H1 (cell line): ENCODE measurements around the gene VAPB. TPM values are rescaled to one million over a fixed set of nuclear protein-coding genes. Genes with fewer than 3 reads are reported as not detected.

Source experiments
- CTCF ChIA-PET: fragments of 300-600 bp; sonication (Branson Sonifier 250); formaldehyde crosslinking; loops from one replicate; lab custom pipeline; 2021; ENCODE audit not compliant: partially characterized antibody; lab: Charles Lee
- POLR2A ChIA-PET: fragments of 300-600 bp; sonication (Branson Sonifier 250); formaldehyde crosslinking; loops from one replicate; lab custom pipeline; 2021; ENCODE audit warnings: inconsistent platforms; ENCODE audit not compliant: partially characterized antibody; lab: Charles Lee
- DNase-seq, 2 experiments: peaks; one replicate each; pipeline versions ENCODE4 v3.0.0 to v3.0.0-alpha.2; 2010 to 2022; ENCODE audit warnings: low spot score in 2 of 2, low read depth in 1 of 2, mixed read lengths in 1 of 2
- FAIRE-seq: peaks from 2 replicates; lab custom pipeline; 2011; peaks lifted over from hg19 to GRCh38; lab: Jason Lieb, UNC
- H2AFZ ChIP-seq: 2 replicates; pipeline ENCODE4 v1.8.1; 2012; ENCODE audit warnings: low read length, inconsistent platforms
- H2AK5ac ChIP-seq: 2 replicates; pipeline ENCODE4 v1.6.1; 2013; ENCODE audit warnings: low read depth, low read length
- H2BK120ac ChIP-seq: replicated peaks from 2 replicates; pipeline ENCODE3; 2013; ENCODE audit warnings: low read depth, low read length, inconsistent platforms
- H2BK12ac ChIP-seq: 2 replicates; pipeline ENCODE4 v1.6.1; 2013; ENCODE audit warnings: low read depth, low read length
- H2BK15ac ChIP-seq: 2 replicates; pipeline ENCODE4 v1.6.1; 2013; ENCODE audit warnings: low read length
- H2BK20ac ChIP-seq: 2 replicates; pipeline ENCODE4 v1.6.1; 2013; ENCODE audit warnings: low read length
- H2BK5ac ChIP-seq: 2 replicates; pipeline ENCODE4 v1.6.1; 2013; ENCODE audit warnings: low read depth, low read length
- H3K14ac ChIP-seq: 2 replicates; pipeline ENCODE4 v1.6.1; 2013; ENCODE audit warnings: inconsistent platforms; ENCODE audit not compliant: insufficient read length
- H3K18ac ChIP-seq: 2 replicates; pipeline ENCODE4 v1.6.1; 2013; ENCODE audit warnings: low read length; ENCODE audit errors: extremely low read depth
- H3K23ac ChIP-seq: 2 replicates; pipeline ENCODE4 v1.6.1; 2013; ENCODE audit warnings: inconsistent platforms; ENCODE audit not compliant: insufficient read length
- H3K23me2 ChIP-seq: 2 replicates; pipeline ENCODE4 v1.6.1; 2013; ENCODE audit warnings: low read depth, low read length
- H3K27ac ChIP-seq: 2 replicates; pipeline ENCODE4 v1.6.1; 2011; ENCODE audit warnings: low read depth, low read length, inconsistent platforms
- H3K27me3 ChIP-seq, 4 experiments: replicated peaks in 1 of 4; 1 replicate in 1 of 4; 2 replicates in 3 of 4; pipeline versions ENCODE4 v1.6.1 to v1.8.1; 2011 to 2013; ENCODE audit warnings: low read length in 3 of 4, mild to moderate bottlenecking in 3 of 4, inconsistent platforms in 2 of 4, mixed read lengths in 2 of 4, moderate library complexity in 1 of 4; ENCODE audit not compliant: control insufficient read depth in 3 of 4, insufficient read depth in 3 of 4; ENCODE audit errors: extremely low read depth in 1 of 4
- H3K36me3 ChIP-seq, 4 experiments: 2 replicates each; pipeline versions ENCODE4 v1.6.1 to v1.8.1; 2011 to 2013; ENCODE audit warnings: mild to moderate bottlenecking in 4 of 4, low read length in 3 of 4, moderate library complexity in 2 of 4, control low read depth in 1 of 4, inconsistent platforms in 1 of 4; ENCODE audit not compliant: insufficient read depth in 4 of 4, control insufficient read depth in 2 of 4
- H3K4ac ChIP-seq: replicated peaks from 2 replicates; pipeline ENCODE3; 2013; ENCODE audit warnings: low read length, low read depth, mixed read lengths, inconsistent platforms; ENCODE audit not compliant: insufficient read length
- H3K4me1 ChIP-seq, 4 experiments: replicated peaks in 1 of 4; 1 replicate in 1 of 4; 2 replicates in 3 of 4; pipeline versions ENCODE4 v1.6.1 to v1.8.1; 2011 to 2013; ENCODE audit warnings: low read length in 3 of 4, inconsistent platforms in 2 of 4, mixed read lengths in 1 of 4; ENCODE audit not compliant: insufficient read depth in 4 of 4, control insufficient read depth in 3 of 4
- H3K4me2 ChIP-seq, 2 experiments: 2 replicates each; pipeline versions ENCODE4 v1.6.1 to v1.8.1; 2011 to 2013; ENCODE audit warnings: low read depth in 2 of 2, low read length in 2 of 2, control low read depth in 1 of 2, inconsistent platforms in 1 of 2, mild to moderate bottlenecking in 1 of 2; ENCODE audit not compliant: insufficient read depth in 1 of 2
- H3K4me3 ChIP-seq, 4 experiments: fragments of 200-600, 300-600 bp in 1 of 4; sonication (generic), shearing (Covaris generic), sonication (Bioruptor Twin) in 1 of 4; 2 replicates each; pipeline versions ENCODE4 v1.5.1 to v1.8.1; 2011 to 2016; ENCODE audit warnings: low read length in 4 of 4, low read depth in 3 of 4, control low read depth in 2 of 4, inconsistent platforms in 2 of 4, mild to moderate bottlenecking in 2 of 4, mixed read lengths in 1 of 4, moderate library complexity in 1 of 4; ENCODE audit not compliant: insufficient read depth in 2 of 4; ENCODE audit errors: extremely low read depth in 1 of 4
- H3K56ac ChIP-seq: replicated peaks from 2 replicates; pipeline ENCODE3; 2013; ENCODE audit warnings: low read depth, mild to moderate bottlenecking, mixed read lengths, low read length, inconsistent platforms; ENCODE audit not compliant: insufficient read length
- H3K79me1 ChIP-seq: 2 replicates; pipeline ENCODE4 v1.6.1; 2013; ENCODE audit warnings: low read depth, low read length, control low read depth
- H3K79me2 ChIP-seq, 2 experiments: 2 replicates each; pipeline versions ENCODE4 v1.6.1 to v1.8.1; 2012 to 2013; ENCODE audit warnings: low read length in 2 of 2, mild to moderate bottlenecking in 2 of 2, inconsistent platforms in 1 of 2; ENCODE audit not compliant: insufficient read depth in 2 of 2, control insufficient read depth in 1 of 2
- H3K9ac ChIP-seq, 4 experiments: replicated peaks in 1 of 4; 1 replicate in 1 of 4; 2 replicates in 3 of 4; pipeline versions ENCODE4 v1.6.1 to v1.8.1; 2011 to 2013; ENCODE audit warnings: low read depth in 3 of 4, low read length in 3 of 4, control low read depth in 2 of 4, mild to moderate bottlenecking in 2 of 4, moderate library complexity in 2 of 4, inconsistent platforms in 1 of 4; ENCODE audit errors: extremely low read depth in 1 of 4
- H3K9me3 ChIP-seq, 2 experiments: 2 replicates each; pipeline versions ENCODE4 v1.6.1 to v1.8.1; 2012 to 2013; ENCODE audit warnings: mild to moderate bottlenecking in 2 of 2, moderate library complexity in 2 of 2, control low read depth in 1 of 2, inconsistent platforms in 1 of 2, low read depth in 1 of 2, low read length in 1 of 2, mixed read lengths in 1 of 2; ENCODE audit not compliant: insufficient read depth in 2 of 2
- H4K20me1 ChIP-seq, 2 experiments: replicated peaks in 1 of 2; 2 replicates each; pipeline versions ENCODE3 to v1.8.1; 2011 to 2013; ENCODE audit warnings: inconsistent platforms in 2 of 2, low read length in 2 of 2, mild to moderate bottlenecking in 1 of 2; ENCODE audit not compliant: insufficient read depth in 2 of 2, control insufficient read depth in 1 of 2
- H4K5ac ChIP-seq: 2 replicates; pipeline ENCODE4 v1.6.1; 2013; ENCODE audit warnings: low read length, low read depth, mixed read lengths, inconsistent platforms; ENCODE audit not compliant: insufficient read length
- H4K8ac ChIP-seq: 2 replicates; pipeline ENCODE4 v1.8.0; 2013; ENCODE audit warnings: mild to moderate bottlenecking, moderate library complexity, low read length, inconsistent platforms; ENCODE audit not compliant: insufficient read depth; ENCODE audit errors: extremely low read depth
- H4K91ac ChIP-seq: replicated peaks from 2 replicates; pipeline ENCODE3; 2013; ENCODE audit warnings: low read length, mixed read lengths, inconsistent platforms; ENCODE audit not compliant: insufficient read length
- NRF1 ChIP-seq: IDR thresholded peaks from 2 replicates; pipeline ENCODE4 v1.6.1; 2011; ENCODE audit warnings: mild to moderate bottlenecking, low read depth, low read length, improper control_type of control experiment
- SIRT6 ChIP-seq: IDR thresholded peaks from one replicate; pipeline ENCODE4 v1.7.1; 2012; ENCODE audit warnings: low read length, inconsistent platforms
- WGBS, 2 experiments: shearing (Covaris generic) in 1 of 2; methylation state at CpG; one replicate each; pipeline versions ENCODE4 v1.1.6 to v1.1.7; 2013 to 2015; ENCODE audit warnings: low lambda C conversion rate in 2 of 2, mixed read lengths in 2 of 2, inconsistent platforms in 1 of 2, low coverage in 1 of 2, missing lambda C conversion rate in 1 of 2; ENCODE audit not compliant: insufficient replicate concordance in 2 of 2, insufficient coverage in 1 of 2, insufficient read length in 1 of 2; ENCODE audit errors: extremely low coverage in 1 of 2, missing lambda C conversion rate in 1 of 2; 5-methylcytosine and 5-hydroxymethylcytosine counted together
- polyA plus RNA-seq, 7 experiments: library from polyadenylated mRNA; depleted of rRNA in 3 of 7; stranded (reverse) in 5 of 7; unstranded in 2 of 7; fragments of >200 nt in 5 of 7; fragments of 200-250 nt in 2 of 7; gene quantifications; 1 replicate in 5 of 7; 2 replicates in 1 of 7; 4 replicates in 1 of 7; pipeline versions ENCODE4 v1.2.1 to v1.2.3, GENCODE V29; 2011 to 2013; ENCODE audit warnings: missing spikeins in 2 of 7, mixed read lengths in 2 of 7
- total RNA-seq: library from RNA; stranded (reverse); fragmentation: NEBNext Ultra II Directional; extraction: Animal tissue kit (Norgen Biotek cat#: 25700); gene quantifications from 2 replicates; pipeline ENCODE4 v1.2.1, GENCODE V29; 2021

Gene VAPB
- total and polyA plus RNA-seq, 2 of the 8 experiments (the other 6 are each of a cell fraction or from before 2014, with no cell fraction given): 24.4 to 62.8 TPM

DNA sequence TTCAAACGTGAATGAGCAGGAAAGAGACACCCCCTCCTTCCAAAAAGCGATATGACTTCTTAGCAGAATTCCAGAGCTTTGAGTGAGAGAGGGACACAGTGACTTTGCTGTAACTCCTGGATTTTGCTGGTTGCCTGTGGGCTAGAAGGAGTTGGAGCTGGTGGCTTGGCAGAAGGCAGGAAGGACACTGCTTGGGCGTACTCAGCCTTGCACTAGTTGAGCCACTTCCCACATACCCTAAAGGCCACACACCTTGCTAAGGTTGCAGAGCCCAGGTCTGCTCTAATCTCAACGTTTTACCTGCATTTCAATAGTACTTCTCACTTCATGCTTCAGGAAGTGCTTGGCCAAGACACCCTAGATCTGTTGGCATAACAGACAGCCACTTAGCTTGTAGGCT, 48.9 kb upstream of the VAPB start:
- no peak overlapping the region for H4K8ac ChIP-seq
- WGBS, 2 experiments: 84% methylated on average over 4 of the region's 4 CpGs; no CpG with 5 or more reads in 1 of the 2 experiments
- no peak for FAIRE-seq

More for the DNA sequence above, 48.9 kb upstream of the VAPB start:
- no peak overlapping the region for H3K18ac ChIP-seq
- no peak for DNase-seq
- no peak overlapping the region for H2AK5ac ChIP-seq
- no peaks in the 10 kb centered on the region for H3K23me2 ChIP-seq
- H3K9me3 ChIP-seq: no peaks in the 10 kb centered on the region
- H2BK12ac ChIP-seq: no peak overlapping the region
- POLR2A ChIA-PET: interaction anchor here (0.9 kb wide), 1 partner anchor 30 kb away, joined by 3 read pairs; the partner anchor contains the start of gene RAB22A
- no peak overlapping the region for H3K4me3 ChIP-seq
- TF ChIP-seq NRF1 (no peak), SIRT6 (no peak)
- H4K91ac ChIP-seq: no peak overlapping the region
- H3K79me2 ChIP-seq: peaks cover 0 to 3% of the 10 kb centered on the region in 2 experiments; a peak in 1 of 4 replicates
- no peak overlapping the region for H3K56ac ChIP-seq
- H3K4me1 ChIP-seq: peaks cover 1 to 8% (median 4%) of the 10 kb centered on the region in 4 experiments; a peak in 6 of 7 replicates
- H2BK120ac ChIP-seq: no peak overlapping the region
- no peak overlapping the region for H3K27ac ChIP-seq
- H2BK20ac ChIP-seq: no peak overlapping the region
- no peak overlapping the region for H3K4me2 ChIP-seq
- H3K4ac ChIP-seq: no peak overlapping the region
- H2BK15ac ChIP-seq: no peak overlapping the region
- H3K27me3 ChIP-seq: no peaks in the 10 kb centered on the region
- peaks cover 2% of the 10 kb centered on the region; the same call in 1 of the 2 replicates for H3K79me1 ChIP-seq
- H3K36me3 ChIP-seq: peaks cover 0 to 5% (median 0%) of the 10 kb centered on the region in 4 experiments; a peak in 1 of 8 replicates
- no peak overlapping the region for H4K5ac ChIP-seq
- no peak overlapping the region for H3K23ac ChIP-seq
- H4K20me1 ChIP-seq: no peaks in the 10 kb centered on the region
- CTCF ChIA-PET: no interaction called here
- no peak overlapping the region for H3K14ac ChIP-seq
- H3K9ac ChIP-seq: no peak overlapping the region
- H2BK5ac ChIP-seq: no peak overlapping the region
- no peak overlapping the region for H2AFZ ChIP-seq
